SU-DHL-6 (cell line): Measurements from ENCODE around the gene SMAD6.

Experiments
- EZH2phosphoT487 ChIP-seq: fragments of 200-600 bp; sonication (generic), shearing (Covaris generic); conservative IDR thresholded peaks from 2 replicates; pipeline ENCODE4 v1.6.1; 2018; ENCODE audit warnings: mild to moderate bottlenecking, antibody characterized with exemption, low read length, moderate library complexity, mixed read lengths
- TF ChIP-seq, protein P1 (sequence below): fragments of 200-600 bp; sonication (generic); IDR thresholded peaks from one replicate; pipeline ENCODE4 v1.5.1; 2017; ENCODE audit warnings: antibody characterized with exemption, mild to moderate bottlenecking, low read length, moderate library complexity; ENCODE audit not compliant: insufficient read depth, poor library complexity, severe bottlenecking

DNA sequence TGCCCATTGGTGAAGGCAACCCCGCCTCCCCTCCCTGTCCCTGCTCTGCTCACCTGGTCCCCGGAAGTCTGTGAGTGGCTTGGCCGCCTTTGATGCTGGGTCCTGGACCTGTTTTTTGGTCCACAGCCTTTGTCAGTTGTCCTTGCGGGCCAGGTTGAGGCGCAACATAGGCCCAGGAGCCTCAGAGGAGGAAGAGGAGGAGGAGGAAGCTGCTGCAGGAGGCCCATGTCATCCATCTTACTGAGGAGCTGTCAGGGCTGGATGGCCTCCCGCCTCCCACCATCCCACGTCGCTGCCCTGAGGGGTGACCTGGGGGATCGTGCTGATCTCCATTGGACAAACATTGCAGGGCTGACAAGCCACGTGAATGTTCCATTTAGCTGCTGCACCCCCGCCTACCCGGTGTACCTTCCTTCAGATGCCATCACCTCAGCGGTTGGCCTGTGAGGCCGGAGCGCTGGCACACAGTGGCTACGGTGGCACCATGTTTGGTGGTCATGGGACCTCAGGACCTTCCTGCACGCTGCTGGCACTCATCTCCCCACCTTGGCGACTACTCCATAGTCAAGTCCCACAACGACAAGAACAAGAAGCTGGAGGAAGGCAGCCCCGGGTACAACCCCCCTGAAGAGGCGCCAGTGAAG is 106.3 kb downstream of the SMAD6 start:
- TF ChIP-seq, protein P1, sequence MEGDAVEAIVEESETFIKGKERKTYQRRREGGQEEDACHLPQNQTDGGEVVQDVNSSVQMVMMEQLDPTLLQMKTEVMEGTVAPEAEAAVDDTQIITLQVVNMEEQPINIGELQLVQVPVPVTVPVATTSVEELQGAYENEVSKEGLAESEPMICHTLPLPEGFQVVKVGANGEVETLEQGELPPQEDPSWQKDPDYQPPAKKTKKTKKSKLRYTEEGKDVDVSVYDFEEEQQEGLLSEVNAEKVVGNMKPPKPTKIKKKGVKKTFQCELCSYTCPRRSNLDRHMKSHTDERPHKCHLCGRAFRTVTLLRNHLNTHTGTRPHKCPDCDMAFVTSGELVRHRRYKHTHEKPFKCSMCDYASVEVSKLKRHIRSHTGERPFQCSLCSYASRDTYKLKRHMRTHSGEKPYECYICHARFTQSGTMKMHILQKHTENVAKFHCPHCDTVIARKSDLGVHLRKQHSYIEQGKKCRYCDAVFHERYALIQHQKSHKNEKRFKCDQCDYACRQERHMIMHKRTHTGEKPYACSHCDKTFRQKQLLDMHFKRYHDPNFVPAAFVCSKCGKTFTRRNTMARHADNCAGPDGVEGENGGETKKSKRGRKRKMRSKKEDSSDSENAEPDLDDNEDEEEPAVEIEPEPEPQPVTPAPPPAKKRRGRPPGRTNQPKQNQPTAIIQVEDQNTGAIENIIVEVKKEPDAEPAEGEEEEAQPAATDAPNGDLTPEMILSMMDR, result no peak
- TF ChIP-seq EZH2phosphoT487, result no peak
